ENCODE results near the gene ZNF784. TPM values are rescaled to one million over a fixed set of nuclear protein-coding genes. Genes with fewer than 3 reads are reported as not detected.

The ZNF784 gene
- total and polyA plus RNA-seq, 12 donors, result 3.5 to 16.3 (median 9.5) TPM

- Histone ChIP-seq H3K4me3 (no peak overlapping the region), H3K9me3 (replicated peaks in 1 of 3) (no peaks in the 10 kb centered on the region), H3K4me1 (replicated peaks in 1 of 2) (peaks cover 17 to 38% of the 10 kb centered on the region in 2 donors), H3K27me3 (no peaks in the 10 kb centered on the region), H3K27ac (no peak overlapping the region), H3K36me3 (replicated peaks in 1 of 2) (peaks cover 0 to 39% of the 10 kb centered on the region in 2 donors)
- intact Hi-C loops (cut with DNase I), result no loop called here
- WGBS, 4 donors, result 80 to 90% (median 84%) methylated on average over 5 of the region's 5 CpGs
- no peak for TF ChIP-seq POLR2A (IDR thresholded peaks at IDR 0.05)
- TF ChIP-seq CTCF (IDR thresholded peaks at IDR 0.05), result no peak
- no peak for DNase-seq
Observed at GRCh38 chr19:55672418-55672817, 48.1 kb upstream of the ZNF784 start.

- H3K4me1 ChIP-seq (replicated peaks in 1 of 2), result peaks cover 3 to 25% of the 10 kb centered on the region in 2 donors
- H3K36me3 ChIP-seq (replicated peaks in 1 of 2), result peaks cover 0 to 53% of the 10 kb centered on the region in 2 donors
Observed at GRCh38 chr19:55671054-55671378, 46.6 kb upstream of the ZNF784 start.

GRCh38 chr19:55670280-55671053 is 46.1 kb upstream of the ZNF784 start:
- peak in 4 of 7 donors; percentile 51 to 66 (median 64) for DNase-seq
- no peak overlapping the region for H3K4me3 ChIP-seq
- no peaks in the 10 kb centered on the region for H3K9me3 ChIP-seq (replicated peaks in 1 of 3)
- peaks cover 0 to 59% of the 10 kb centered on the region in 2 donors for H3K36me3 ChIP-seq (replicated peaks in 1 of 2)
- H3K27ac ChIP-seq, result no peak overlapping the region
- H3K27me3 ChIP-seq, result no peaks in the 10 kb centered on the region
- WGBS, 4 donors, result 62 to 81% (median 66%) methylated on average over 16 to 23 of the region's 23 CpGs
- TF ChIP-seq POLR2A (IDR thresholded peaks at IDR 0.05), result no peak
- intact Hi-C loops (cut with DNase I), result no loop called here
- peaks cover 0 to 22% of the 10 kb centered on the region in 2 donors for H3K4me1 ChIP-seq (replicated peaks in 1 of 2)

More at GRCh38 chr19:55671054-55671378, 46.6 kb upstream of the ZNF784 start:
- Histone ChIP-seq H3K27me3 (no peaks in the 10 kb centered on the region), H3K9me3 (replicated peaks in 1 of 3) (no peaks in the 10 kb centered on the region), H3K4me3 (no peak overlapping the region), H3K27ac (no peak overlapping the region)
- intact Hi-C loops (cut with DNase I), result no loop called here
- TF ChIP-seq POLR2A (IDR thresholded peaks at IDR 0.05) (no peak), CTCF (IDR thresholded peaks at IDR 0.05) (no peak)
- DNase-seq, result no peak
- 65 to 77% (median 71%) methylated on average over 2 of the region's 2 CpGs for WGBS, 4 donors

- Histone ChIP-seq H3K27me3 (no peaks in the 10 kb centered on the region), H3K4me3 (no peak overlapping the region), H3K9me3 (replicated peaks in 1 of 3) (no peaks in the 10 kb centered on the region), H3K4me1 (replicated peaks in 1 of 2) (peaks cover 0 to 21% of the 10 kb centered on the region in 2 donors), H3K36me3 (replicated peaks in 1 of 2) (peaks cover 0 to 63% of the 10 kb centered on the region in 2 donors), H3K27ac (peak overlapping the region in 2 of 5 donors; percentile 54 to 66)
- 82 to 90% (median 85%) methylated on average over 33 to 43 of the region's 43 CpGs for WGBS, 4 donors
- intact Hi-C loops (cut with DNase I), result no loop called here
- DNase-seq, result no peak
- TF ChIP-seq CTCF (IDR thresholded peaks at IDR 0.05) (no peak), POLR2A (IDR thresholded peaks at IDR 0.05) (no peak)
Observed at GRCh38 chr19:55669418-55670279, 45.3 kb upstream of the ZNF784 start.
